ENCODE measurements around the gene LRRC61. TPM values are rescaled to one million over a fixed set of nuclear protein-coding genes. Genes with fewer than 3 reads are reported as not detected.

LRRC61 gene
- total and polyA plus RNA-seq, 2 of the 13 experiments (the other 11 are each of a cell fraction or from before 2014, with no cell fraction given): 33.0 to 34.8 TPM

- TF ChIP-seq MYPOP (CRISPR knock-in tag; IDR thresholded peaks at IDR 0.05) (no peak), PAX8 (CRISPR knock-in tag; IDR thresholded peaks at IDR 0.05; ENCODE audit: borderline replicate concordance) (no peak), NBN (conservative IDR thresholded peaks at IDR 0.05) (no peak), HMG20A (CRISPR knock-in tag; IDR thresholded peaks at IDR 0.05; ENCODE audit: borderline replicate concordance) (0 out of 2 replicates have a peak, but pooled peaks have one; percentile 7), PHF8 (CRISPR knock-in tag; IDR thresholded peaks at IDR 0.05) (0 out of 2 replicates have a peak, but pooled peaks have one; percentile 6), ZNF75D (CRISPR knock-in tag; IDR thresholded peaks at IDR 0.05; ENCODE audit: borderline replicate concordance) (no peak), HDAC2 (CRISPR knock-in tag; IDR thresholded peaks at IDR 0.05) (no peak), ELF4 (CRISPR knock-in tag; IDR thresholded peaks at IDR 0.05; ENCODE audit: borderline replicate concordance) (no peak), BRD4 (CRISPR knock-in tag; IDR thresholded peaks at IDR 0.05) (no peak), ZNF563 (CRISPR knock-in tag; IDR thresholded peaks at IDR 0.05) (no peak), ZBTB34 (CRISPR knock-in tag; IDR thresholded peaks at IDR 0.05) (no peak), ZNF292 (CRISPR knock-in tag; IDR thresholded peaks at IDR 0.05; ENCODE audit: borderline replicate concordance, low read depth) (0 out of 2 replicates have a peak, but pooled peaks have one; percentile 6), ELK4 (CRISPR knock-in tag; IDR thresholded peaks at IDR 0.05; ENCODE audit: borderline replicate concordance) (no peak), ZNF280B (CRISPR knock-in tag; IDR thresholded peaks at IDR 0.05; ENCODE audit: borderline replicate concordance) (no peak)
These were observed 32.5 kb downstream of the LRRC61 start (continued) for GRCh38 chr7:150355666-150356059.

Data from HepG2 (cell line).